Measurements from ENCODE around the gene TIAM2.
A peak's percentile ranks its signal among the peaks of the same experiment; 100 is the strongest.
"Not testable (repeated sequence)": the region's sequence is repeated elsewhere in the genome, so short reads cannot be mapped to it uniquely, and the experiment has no call there.

Gene TIAM2

DNA sequence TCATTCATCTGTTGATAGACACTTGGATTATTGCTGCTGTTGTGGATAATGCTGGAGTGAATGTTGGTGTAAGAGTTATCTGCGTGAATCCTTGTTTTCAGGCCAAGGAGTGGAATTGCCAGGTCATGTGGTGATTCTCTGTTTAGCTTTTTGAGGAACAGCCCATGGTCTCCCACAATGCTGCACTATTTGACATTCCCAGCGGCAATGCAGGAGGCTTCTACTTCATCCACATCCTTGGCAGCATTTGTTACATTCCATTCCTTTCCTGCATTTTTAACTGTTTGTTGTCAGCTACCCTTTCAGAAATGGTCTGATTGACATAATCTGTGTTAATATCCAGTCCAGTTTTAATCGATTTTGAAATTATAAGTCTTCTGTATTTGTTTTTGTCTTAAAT, 217.0 kb downstream of the TIAM2 start:
- DNase-seq: no peak

DNA sequence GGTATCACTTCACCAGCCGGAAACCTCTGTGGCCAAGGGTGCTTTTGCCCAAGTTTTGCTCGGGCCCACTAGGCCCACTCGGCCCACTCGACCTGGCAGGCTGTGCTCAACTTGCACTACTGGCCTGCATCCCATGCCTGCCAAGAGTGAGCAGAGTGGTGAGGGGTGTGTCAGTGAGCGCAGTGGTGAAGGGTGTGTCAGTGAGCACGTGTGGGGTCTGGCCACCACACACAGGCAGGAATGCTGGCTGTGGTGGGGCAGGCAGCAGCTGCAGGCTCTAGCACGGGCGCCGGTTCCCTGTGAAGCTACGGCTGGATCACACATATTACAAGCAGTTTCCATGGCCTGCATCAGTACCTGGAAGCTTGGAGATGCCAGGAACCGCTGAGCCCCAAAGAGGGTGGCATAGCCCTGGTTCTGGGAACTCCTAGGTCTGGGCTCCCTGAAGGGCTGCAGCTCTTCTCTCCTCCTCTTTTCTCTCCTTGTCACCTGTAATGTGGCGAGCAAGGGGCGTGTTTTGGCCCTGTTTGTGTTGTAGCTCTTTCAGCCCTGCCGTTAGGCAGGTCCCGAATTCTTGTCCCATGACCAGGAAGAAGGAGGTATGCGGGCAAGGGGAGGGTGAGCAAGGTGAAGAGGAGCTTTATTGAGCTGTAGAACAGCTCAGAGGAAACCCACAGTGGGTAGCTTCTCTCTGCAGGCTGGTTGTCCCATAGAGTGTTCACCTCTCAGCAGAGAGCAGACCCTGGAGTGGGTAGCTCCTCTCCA, 217.7 kb downstream of the TIAM2 start:
- DNase-seq: no peak

DNA sequence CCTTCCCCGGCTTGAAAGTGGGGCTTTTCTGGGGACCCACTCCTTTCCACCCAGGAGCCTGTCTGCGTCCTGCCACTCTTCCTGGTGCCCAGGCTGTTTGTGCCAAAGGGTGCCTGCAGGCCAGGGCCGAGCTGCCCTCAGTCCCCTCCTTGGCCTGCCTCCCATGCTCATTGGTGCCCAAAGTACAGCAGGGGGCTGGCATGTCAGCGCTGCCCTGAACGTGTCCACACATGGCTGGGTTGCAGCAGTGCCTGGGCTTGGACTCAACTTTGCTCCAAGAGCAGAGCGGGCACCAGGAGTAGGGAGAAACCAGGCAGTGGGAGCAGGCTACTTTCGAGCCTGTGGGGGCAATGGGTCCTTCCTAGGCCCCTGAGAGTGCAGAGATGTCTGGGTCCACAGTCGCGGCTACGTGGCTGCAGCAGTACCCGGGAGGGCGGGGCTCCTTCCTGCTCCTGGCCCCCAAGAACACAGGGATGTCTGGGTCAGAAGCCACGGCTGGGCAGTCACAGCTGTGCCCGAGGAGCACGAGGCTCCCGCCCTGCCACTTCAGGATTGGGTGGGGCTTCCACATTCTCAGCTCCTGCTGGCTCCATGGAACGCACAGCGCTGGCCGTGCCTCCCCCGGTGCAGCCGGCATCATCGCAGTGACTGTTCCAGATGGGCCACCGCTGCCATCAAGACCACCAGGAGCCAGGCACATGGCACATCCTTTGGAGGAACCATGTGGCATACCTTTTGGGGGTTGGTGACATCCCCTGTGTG, 218.7 kb downstream of the TIAM2 start:
- no peak for DNase-seq

DNA sequence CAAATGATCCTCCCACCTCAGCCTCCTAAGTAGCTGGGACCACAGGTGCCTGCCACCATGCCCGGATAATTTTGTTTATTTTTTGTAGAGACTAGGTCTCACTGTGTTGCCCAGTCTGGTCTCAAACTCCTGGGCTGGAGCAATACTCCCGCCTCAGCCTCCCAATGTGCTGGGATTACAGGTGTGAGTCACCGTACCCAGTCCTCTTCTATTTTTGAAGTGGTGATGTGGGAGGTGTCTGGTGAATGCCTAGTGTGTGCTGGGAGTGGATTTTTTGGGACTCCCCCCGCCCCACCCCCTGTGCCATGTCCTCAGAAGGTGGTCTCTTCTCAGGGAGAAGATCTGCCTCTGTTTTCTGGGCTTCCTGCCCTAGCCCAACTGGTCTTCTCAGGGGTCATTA, 220.8 kb downstream of the TIAM2 start:
- no peak for DNase-seq

DNA sequence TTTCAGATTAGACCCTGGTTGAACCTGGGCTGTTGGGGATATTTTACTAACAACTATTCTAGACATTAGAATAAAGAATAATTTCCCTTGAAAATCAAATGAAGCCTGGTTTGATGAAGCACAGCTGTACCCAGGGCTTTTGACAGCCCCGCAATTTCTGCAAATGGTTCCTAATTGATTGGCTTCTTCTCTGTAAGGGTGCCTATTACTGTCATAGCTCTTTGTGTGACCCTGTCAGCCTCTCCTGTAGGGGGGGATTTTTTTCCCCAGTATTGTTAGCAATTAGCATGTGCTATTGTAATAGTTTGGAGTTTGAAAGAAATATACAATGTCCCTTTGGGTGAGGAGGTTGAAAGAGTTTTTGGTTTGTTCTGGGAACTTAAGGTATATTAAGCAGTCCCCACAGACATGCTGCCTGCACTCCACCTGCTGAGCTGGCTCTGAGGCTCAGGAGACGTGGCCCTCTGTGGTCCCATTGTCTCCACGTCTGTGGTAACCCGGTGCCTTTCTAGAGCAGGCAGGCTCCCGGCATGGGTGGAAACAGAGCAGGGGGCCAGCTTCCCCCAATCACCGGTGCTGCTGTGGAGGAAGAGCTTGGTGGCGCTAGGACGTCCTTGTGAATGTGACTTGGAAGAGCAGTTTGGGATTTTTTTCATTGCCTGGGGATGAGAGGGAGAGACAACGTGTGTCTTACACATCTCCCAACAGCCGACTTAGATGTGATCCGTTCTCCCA, 221.4 kb downstream of the TIAM2 start:
- DNase-seq: no peak

DNA sequence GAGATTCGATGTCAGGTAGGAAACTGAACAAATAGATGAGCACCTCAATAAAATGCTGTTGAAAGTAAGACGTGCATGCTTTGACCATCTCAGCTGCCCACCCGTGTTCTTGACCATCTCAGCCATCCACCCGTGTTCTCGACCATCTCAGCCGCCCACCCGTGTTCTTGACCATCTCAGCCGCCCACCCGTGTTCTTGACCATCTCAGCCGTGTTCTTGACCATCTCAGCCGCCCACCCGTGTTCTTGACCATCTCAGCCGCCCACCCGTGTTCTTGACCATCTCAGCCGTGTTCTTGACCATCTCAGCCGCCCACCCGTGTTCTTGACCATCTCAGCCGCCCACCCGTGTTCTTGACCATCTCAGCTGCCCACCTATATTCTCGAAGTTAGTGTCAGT, 223.6 kb downstream of the TIAM2 start:
- not testable (repeated sequence) for DNase-seq

DNA sequence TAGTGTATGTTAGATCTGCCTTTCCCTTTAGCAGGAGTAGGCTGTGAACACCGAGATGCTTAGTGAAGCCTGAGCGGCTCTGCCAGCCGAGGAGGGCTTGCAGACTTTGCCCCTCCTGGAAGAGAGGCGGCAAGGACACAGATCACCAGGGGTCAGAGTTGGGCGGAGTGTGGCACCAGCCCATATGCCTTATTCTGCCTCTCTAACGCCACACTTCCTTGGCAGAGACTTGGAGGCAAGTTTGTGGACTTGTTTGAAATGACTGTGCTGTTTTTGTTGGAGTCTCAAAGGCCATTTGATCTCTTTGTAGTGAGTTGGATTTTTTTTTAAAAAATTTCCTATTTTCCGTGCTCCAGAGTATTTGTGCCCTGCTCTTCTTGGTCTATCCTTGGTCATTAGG, 224.2 kb downstream of the TIAM2 start:
- no peak for DNase-seq

DNA sequence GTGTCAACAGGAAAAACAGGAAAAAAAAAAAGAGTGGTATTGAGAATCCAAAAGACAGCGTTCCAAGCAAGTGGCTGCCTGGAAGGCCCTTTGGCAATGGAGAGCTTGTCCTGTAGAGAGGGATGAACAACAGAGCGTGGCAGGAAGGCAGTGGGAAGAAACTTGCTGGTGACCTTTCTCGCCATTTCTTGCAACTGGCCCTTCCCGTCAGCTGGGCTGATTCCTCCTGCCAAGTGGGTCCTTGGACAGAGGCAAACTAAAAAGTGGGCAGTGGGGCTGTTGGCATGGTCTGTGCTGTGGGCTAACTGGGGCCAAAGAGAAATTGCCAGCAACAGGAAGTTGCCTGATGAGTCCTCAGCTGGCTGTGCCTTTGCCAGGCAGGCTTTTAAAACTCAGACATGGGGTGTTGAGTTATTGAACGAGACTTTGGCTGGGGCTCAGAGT, 224.8 kb downstream of the TIAM2 start:
- no peak for DNase-seq

DNA sequence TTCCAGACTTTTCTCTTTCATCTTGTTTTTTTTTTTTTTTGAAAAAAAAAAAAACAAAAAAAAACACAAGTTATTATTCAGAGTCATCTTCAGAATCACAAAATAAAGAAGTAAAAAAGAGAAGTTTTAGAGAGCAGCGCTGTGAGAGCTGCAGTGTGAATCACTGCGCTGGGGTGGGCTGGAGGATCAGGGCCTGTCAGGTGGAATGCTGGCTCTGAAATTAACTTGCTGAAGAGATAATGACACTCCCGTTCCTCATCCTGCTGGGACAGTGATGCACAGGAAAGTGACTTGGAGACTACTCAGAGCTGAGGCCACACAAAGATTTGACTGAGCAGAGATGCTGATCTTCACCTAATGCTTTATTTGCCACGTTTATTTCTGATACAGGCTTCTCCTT, 226.0 kb downstream of the TIAM2 start:
- DNase-seq: peak; percentile 54

DNA sequence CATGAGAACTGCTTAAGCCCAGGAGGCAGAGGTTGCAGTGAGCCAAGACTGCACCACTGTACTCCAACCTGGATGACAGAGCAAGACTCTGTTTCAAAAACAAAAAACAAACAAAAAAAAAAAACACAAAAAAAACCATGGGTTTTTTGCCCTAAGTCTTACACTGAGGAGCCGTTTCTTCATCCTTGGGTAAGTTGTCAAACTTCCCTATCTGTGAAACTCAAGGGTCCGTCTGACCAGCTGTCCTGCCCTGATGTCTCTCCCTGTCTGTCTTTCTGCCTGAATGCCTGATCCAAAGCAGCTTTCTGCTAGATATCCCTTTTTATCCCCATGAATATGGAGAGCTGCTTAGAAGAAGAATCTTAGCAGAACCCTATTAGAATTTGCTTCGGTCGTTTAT, 227.4 kb downstream of the TIAM2 start:
- no peak for DNase-seq

DNA sequence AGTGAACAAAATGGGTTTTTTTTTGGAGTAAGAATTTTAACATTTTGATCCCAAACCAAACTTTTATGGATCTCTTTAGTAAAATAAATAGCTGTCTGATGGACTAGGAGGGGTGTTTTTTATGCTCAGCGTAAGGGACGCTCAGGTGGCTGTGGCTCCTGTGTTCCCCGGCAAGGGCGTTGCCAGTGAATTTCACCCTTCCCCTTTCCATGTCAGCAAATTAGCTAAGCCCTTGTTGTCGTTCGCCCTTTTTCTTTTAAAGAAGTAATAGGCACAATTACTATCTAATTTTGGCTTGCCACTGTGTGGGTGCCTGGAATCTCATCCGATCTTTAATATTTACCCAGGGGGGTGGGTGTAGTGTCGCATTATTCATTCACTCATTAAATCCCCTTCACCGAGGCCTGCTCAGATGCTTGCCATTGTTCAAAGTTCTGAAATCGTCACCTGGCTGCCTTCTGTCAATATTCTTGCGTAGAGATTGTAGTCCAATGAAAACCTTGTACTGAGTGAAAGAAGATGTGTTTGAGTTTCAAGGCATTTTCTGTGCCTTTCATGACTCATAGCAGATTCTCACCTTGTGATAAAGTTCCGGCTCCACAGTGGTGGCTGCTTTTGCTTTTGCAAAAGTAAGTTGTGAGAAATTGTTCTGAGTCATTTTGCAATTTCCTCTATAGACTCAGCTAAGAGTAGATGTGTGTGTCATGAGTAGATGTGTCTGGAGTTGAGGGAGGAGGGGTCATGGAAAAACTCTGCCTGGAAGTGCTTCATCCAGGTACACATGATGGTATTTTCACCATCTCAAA, 228.7 kb downstream of the TIAM2 start:
- peak; percentile 33 for DNase-seq

DNA sequence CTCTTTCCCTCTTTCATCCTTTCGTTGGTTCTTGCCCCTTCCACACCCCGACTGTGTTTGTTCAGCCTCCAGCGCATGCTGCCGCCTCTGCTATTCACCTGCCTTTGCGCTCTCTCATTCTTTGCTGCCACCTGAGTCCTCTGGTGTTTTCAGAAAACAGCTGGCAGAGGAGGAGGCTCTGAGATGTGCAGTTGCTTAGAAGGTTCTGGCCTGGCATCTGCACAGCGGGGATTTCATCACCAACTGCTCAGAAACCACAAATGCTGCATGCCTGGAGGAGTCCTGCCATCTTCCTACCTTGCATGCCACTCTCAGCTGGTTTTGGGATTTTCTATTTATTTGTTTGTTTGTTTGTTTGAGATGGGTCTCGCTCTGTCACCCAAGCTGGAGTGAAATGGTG, 229.5 kb downstream of the TIAM2 start:
- no peak for DNase-seq

DNA sequence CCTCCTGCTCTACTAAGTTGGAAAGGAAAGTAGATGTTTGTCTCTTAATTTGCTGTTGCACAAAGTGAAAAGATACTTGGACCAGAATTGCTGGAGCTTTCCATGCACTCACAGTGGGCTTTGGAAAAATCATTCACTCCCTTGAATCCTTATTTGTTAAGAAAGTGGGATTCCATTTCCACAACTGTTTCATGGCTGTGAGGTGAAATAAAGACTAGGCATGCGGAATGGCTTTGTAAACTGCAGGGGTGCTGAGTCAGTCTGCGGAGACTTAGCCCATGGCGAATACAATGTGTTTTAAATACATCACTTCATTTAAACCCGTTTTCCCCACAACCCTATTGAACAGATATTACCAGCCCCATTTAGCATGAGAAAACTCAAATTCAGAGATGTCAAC, 231.9 kb downstream of the TIAM2 start:
- DNase-seq: no peak

DNA sequence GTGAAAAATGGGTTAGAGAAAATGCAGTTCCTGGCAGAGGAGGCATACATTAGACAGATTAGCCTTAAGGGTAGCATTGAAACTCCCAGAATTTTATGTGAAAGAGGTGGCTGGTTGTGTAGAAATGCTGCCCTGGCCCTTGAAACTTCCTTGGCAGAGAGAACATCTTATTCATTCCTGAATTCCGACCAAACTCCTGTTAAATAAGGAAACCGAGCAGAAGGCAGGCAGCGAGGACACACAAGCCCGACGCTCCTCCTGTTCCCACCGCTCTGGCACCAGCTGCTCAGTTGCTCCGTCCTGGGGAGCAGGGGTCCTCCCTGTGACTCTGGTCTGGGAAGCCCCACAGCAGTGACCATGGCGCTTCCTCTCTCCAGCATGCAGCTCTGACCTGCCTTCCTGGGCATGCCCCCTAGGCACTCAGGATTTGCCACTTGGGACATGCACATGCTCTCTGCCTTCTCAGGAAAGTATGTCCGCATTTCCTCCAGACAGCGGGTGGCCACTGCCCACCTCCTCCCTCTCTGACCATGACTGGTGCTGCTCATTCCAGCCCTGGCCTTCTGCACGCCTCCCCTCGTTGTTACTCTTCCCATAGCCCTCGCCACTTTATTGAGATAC, 233.5 kb downstream of the TIAM2 start:
- no peak for DNase-seq

DNA sequence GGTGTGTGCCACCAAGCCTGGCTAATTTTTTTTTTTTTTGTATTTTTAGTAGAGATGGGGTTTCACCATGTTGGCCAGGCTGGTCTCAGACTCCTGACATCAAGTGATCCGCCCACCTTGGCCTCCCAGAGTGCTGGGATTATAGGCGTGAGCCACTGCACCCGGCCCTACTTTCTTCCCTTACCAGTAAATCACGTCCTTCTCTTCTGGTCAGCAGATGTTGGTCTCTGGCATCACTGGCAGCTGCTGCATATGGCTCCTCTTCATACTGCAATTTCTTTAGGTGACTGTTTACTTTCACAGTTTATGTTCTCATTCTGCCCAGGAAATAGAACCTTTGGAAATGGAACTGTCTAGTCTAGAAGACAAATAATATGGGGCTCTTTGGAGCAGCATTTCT, 235.9 kb downstream of the TIAM2 start:
- not testable (repeated sequence) for DNase-seq

DNA sequence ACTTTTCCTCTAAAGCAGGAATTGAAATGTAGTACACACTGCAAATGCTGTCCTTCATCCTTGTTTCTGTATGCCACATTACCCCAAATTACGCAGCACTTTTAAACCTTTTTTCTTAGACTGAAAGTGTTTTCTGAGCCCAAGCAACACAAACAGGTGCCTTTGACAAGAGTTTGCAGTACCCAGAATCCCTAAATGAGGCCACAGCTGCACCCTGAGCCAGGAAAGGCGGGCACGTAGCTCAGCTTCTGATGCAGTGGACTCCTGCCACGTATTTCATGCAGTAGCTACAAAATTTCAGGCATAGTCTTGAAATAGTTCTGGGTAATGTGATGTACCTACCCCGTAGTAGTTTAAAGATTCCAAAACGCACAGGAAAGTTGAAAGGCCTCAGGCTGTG, 237.7 kb downstream of the TIAM2 start:
- DNase-seq: no peak

DNA sequence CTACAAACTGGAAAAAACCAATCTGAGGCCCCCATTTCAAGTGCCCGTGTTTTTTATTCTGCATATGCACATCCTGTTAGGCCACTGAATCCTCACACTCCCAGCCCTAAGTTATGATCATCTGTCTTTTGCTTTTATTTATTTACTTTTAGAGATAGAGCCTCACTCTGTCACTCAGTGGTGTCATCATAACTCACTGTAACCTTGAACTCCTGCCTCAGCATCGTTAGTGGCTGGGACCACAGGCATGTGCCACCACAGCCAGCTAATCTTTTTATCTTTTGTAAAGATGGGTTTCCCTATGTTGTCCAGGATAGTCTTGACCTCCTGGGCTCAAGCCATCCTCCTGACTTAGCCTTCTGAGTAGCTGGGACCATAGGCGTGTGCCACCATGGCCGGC, 239.1 kb downstream of the TIAM2 start:
- no peak for DNase-seq

DNA sequence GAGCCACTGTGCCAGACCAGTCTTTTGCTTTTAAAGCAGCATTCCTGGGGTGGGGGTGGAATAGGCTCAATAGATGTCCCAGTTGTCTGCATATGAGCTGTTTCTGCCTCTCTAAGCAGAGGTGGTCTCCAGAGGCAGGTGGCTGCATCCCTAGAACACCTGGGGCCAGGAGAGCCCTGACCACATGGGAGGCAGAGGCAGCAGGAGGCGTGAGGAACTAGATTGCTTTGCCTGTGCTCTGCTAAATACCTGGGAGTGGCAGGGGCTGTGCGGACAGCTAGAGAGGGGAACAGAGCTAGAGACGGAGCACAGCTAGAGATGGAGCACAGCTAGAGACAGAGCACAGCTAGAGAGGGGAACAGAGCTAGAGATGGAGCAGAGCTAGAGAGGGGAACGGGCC, 239.6 kb downstream of the TIAM2 start:
- DNase-seq: no peak

DNA sequence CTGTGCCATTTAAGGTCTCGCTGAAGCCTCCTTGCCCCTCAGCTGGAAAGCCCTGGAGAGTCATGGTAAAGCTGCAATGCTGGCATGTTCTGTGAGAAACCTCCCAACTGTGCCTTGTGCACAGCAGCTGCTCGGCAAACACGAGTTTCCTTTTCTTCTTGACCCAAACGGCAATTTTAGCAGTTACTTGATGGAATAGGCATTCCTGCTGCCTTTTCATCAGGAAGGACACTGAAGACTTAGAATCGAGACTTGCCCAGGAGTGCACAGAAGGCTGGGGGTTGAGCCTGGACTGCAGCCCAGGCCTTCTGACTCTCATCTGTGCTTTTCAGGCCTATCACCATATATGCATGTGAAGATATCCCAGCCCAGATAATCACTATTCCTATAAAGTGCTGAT, 240.0 kb downstream of the TIAM2 start:
- no peak for DNase-seq

DNA sequence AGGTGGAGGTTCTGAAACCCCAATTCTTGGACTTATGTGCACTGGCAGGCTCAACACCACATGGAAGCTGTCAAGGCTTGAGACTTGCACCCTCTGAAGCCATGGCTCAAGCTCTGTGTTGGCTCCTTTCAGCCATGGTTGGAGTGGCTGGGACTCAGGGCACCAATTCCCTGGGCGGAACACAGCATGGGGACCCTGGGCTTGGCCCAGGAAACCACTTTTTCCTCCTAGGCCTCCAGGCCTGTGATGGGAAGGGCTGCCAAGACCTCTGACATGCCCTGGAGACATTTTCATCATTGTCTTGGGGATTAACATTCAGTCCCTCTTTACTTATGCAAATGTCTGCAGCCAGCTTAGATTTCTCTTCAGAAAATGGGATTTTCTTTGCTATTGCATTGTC, 242.5 kb downstream of the TIAM2 start:
- DNase-seq: no peak

DNA sequence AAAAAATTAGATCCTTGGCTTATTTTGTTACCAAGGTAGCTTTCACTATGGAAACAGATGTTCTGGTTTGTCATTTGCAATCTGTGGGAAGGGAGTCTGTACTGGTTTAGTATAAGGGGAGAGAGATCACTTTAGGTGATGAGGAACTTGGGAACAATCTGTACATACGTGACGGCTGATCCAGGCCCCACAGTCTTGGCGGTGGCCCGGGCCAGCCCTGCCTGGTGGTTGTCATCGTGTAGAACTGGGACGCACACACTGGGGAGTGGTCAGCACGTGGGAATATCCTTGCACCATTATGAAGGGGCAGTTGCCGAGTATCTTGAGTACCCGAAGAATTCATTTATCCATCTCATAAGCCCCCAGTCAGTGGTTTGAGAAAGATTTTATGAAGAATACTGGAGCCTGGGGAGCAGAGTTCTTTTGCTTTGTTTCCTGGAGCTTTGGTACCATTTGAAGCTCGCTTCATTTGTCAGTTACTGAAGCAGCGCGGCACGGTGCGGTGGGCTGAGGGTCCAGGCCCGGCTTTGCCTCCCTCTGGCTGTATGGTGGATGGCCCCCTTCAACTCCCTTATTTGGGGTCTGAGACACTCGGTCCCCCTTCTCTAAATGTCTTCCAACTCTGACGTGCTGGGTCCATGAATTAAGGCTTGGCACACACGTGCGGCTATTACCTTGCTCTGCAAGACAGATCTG, 245.9 kb downstream of the TIAM2 start:
- no peak for DNase-seq

DNA sequence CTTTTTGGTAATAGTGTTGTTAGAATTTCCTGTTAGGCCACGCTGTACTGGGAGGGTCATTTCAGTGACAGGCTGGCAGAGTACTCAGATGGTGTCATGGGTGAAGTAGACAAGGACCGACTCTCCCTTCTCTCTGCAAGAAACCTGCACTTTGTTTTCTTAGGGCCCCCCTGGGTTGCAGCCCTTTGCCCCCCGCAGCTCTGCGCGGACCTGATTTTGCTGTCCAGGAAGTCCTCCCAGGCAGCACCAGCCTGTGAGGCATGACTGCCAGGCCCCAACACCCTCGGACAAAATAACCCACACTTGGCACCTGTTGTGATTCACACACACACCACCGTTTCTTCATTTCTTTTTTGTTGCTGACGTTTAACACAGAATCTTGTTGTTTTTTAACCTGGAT, 246.9 kb downstream of the TIAM2 start:
- no peak for DNase-seq

Data from CD4-positive, alpha-beta T cell treated with Interleukin-15 for 1 hour (primary cell).